KBM-7 (cell line): Measurements from ENCODE around the gene EHMT1.
"Not testable (repeated sequence)": the region's sequence is repeated elsewhere in the genome, so short reads cannot be mapped to it uniquely, and the experiment has no call there.

Source experiments
- DNase-seq: peaks from one replicate; pipeline ENCODE4 v3.0.0-alpha.2; 2015
- in situ Hi-C: fragments of 300-500 bp; cut with MboI; formaldehyde crosslinking; loops from 2 replicates; pipeline ENCODE4 v1.14.3; 2020; ENCODE audit warnings: low sequenced_read_pairs, low pct_unique_long_range_greater_than_20kb, mixed read lengths

The EHMT1 gene

DNA sequence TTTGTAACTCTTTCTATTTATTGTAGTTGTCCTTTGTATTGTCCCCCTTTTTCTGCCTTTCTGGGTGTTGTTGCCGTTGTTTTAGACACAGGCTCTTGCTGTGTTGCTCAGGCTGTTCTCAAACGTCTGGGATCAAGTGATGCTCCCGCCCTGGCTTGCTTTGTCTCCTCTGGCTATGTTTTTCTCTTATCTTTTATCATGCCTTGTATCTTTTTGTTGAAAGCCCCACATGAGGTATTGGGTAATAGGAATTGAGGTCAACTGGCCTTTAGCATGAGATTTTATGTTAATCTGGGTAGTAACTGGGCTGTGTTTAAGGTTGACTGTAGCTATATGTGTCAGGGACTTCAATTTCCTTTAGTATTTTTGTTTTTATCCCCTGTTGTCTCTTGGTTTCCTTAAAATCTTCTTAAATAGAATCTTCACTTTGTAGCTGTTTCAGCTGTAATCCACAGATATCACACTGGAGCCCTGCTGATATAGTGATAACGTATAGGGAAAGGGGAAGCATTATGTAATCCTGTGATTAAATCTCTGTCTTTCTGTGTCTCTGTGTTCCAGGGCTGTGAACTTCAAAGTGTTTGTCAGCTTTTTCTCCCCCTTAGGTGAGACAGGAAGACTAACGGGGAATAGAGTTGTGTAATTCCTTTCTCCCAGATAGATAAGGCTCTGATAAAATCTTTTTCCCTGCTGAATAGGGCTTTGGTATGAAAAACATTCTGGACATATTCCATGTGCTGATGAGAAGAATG, 232.9 kb downstream of the EHMT1 start:
- peak; percentile 8 for DNase-seq
- in situ Hi-C loops: no loop called here

DNA sequence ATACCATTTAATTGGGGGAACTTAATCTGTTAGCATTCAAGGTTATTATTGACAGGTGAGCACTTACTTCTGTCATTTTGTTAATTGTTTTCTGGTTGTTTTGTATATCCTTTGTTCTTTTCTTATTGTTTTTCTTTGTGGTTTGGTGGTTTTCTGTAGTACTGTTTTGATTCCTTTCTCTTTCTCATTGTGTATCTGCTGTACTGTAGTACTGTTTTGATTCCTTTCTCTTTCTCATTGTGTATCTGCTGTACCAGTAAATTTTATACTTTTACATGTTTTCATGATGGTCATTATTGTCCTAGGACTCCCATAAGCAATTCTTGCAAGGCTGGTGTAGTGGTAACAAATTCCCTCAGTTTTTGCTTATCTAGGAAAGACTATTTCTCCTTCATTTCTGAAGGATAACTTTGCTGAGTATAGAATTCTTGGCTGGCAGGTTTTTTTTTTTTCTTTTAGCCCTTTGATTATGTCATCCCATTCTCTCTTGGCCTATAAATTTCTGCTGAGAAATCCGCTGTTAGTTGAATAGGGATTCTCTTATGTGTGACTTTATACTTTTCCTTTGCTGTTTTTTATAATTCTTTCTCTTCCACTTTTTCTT, 234.7 kb downstream of the EHMT1 start:
- no peak for DNase-seq
- in situ Hi-C loops: no loop called here

DNA sequence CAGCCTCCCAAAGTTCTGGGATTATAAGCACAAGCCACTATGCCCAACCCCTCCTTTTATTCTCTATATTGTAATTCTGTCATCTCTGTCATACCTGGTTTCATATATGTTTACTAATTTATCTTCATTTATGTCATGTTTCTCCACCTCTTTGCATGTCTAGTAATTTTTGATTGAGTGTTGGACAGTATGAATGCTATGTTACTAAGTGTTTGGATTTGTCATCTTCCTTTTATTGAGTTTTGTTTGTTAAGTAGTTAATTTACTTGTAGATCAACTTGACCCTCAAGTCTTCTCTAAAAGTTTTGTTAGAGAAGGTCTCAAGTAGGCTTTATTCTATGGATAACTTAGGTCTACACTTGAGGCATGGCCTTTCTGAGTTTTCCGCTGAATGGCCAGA, 241.6 kb downstream of the EHMT1 start:
- in situ Hi-C loops: no loop called here
- DNase-seq: no peak

DNA sequence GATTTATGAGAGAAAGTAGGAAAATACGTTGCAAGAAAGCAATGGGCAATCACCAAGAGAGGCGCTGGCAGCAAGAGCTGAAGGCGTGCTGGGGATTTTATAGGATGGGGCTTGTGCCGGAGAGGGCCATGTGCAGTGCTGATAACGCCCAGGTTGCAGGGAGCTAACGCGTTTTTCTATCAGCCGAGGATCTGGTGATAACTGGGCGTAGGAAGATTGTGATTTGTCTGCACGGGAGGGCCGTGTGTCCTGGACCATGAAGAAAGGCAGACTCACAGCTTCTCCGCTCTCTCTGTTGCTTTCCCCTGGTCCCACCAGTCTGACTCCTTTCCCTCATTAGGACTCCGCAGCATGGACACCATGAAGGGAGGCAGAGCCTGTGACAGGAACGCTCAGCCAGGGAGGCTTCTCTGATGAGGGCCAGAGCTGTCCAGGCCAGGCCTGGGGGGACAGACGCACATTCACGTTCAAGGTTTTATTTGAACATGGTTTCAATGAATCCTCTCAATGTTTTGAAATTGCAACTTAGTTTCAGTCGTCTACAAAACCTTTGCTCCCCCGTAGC, 246.9 kb downstream of the EHMT1 start:
- in situ Hi-C loops: no loop called here
- no peak for DNase-seq

DNA sequence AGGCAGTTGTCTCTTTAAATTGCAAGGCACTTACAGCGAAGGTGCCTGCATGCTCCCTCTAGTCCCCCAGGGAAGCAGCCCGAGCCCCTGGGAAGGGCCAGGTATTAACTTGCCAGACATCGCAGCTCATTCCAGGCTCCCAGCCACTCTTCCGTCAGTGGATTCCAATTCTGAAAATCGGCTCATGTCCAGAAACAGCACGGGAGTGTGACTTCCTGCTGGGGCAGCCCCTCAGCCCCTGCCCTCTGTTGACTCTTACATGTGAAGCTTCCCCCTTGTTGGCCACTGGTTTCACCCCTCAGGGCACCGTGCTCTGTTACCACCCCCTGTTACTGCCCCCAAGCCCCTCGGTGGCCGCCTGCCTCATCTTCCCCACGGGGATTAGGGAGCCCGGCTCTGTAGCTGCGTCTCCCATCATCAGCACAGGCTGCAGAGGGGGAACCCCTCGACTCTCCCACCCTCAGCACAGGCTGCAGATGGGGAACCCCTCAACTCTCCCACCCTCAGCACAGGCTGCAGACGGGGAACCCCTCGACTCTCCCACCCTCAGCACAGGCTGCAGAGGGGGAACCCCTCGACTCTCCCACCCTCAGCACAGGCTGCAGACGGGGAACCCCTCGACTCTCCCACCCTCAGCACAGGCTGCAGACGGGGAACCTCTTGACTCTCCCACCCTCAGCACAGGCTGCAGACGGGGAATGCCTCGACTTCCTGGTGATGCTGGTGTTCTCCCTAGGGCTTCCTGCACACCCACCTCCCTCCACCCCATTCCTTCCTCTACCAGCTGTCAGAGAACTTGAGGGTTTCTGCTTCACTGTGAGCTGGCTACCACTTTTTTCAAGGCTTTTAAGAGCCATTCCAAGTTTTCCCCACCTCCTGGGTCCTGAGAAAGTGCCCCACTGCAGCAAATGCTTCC, 247.7 kb downstream of the EHMT1 start:
- DNase-seq: no peak
- in situ Hi-C loops: no loop called here

DNA sequence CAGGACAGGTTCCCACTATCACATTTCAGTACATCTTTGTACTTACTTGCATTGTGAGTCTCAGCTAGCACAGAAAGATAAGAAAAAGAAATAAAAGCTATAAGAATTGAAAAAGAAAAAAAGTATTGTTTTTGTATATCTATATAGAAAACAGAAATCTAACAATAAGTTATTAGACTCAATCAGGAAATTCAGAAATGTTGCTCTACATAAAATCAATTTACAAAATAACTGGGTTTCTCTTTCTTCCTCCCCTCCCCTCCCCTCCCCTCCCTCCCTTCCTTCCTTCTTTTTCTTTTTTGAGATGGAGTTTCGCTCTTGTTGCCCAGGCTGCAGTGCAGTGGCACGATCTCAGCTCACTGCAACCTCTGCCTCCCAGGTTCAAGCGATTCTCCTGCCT, 251.6 kb downstream of the EHMT1 start:
- in situ Hi-C loops: no loop called here

DNA sequence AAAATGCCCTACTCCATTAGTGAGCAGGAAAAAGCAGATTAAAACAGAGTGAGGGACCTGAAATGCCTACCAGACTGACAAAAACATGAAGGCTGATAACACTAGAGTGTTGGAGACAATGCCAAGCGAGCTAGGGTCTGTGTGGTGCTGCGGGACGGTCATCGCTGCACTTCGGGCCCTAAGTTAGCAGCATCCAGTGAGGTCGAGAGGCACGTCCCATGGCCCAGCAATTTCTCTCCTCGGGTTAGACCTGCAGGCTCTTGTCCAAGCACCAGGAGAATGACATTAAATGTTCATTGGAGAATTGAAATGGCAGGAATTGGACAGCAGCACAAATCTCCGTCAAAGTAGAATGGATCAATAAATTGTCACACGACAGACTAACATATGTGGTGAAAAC, 253.5 kb downstream of the EHMT1 start:
- no peak for DNase-seq
- in situ Hi-C loops: no loop called here

More for the DNA sequence above, 251.6 kb downstream of the EHMT1 start:
- no peak for DNase-seq

DNA sequence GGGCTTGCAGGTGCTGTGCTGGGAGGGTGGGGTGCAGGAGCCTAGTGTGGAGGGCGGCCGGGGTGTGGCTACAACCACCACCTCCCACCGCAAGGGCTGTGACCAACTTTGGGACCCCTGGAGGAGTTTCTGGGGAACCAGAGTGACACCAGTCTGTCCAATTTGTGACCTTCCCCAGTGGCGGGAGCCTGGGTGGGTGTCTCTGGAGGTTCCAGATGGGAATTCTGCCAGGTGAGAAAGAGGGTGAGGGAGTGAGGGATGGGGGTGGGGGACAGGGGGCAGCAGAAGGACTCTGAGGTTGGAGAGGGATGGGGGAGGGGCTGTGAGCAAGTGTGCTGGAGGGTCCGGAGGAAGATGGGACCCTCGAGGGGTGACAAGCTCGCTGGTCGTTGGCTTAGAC, 254.6 kb downstream of the EHMT1 start:
- no peak for DNase-seq
- in situ Hi-C loops: no loop called here

DNA sequence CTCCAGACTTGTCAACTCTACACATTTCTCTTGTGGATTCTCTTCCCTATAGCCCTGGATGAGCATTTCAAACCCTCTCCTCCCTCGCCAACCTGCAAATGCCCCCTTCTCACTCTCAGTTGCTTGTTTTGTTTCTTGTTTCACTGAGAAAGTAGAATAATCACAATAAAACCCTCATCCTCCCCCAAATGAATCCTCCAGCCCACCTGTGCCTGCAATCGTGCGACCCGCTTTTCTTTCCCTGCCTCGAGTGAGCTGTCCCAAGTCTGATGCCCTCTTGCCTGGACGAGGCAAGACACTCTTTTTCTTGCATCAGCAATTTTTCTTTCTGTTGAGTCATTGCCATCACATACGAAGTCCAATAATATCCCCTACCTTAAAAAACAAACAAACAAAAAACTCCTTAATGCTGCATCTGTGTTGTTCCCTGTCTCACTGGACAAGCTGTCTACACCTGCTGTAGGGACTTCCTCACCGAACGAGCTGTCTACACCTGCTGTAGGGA, 255.1 kb downstream of the EHMT1 start:
- DNase-seq: no peak
- in situ Hi-C loops: no loop called here

DNA sequence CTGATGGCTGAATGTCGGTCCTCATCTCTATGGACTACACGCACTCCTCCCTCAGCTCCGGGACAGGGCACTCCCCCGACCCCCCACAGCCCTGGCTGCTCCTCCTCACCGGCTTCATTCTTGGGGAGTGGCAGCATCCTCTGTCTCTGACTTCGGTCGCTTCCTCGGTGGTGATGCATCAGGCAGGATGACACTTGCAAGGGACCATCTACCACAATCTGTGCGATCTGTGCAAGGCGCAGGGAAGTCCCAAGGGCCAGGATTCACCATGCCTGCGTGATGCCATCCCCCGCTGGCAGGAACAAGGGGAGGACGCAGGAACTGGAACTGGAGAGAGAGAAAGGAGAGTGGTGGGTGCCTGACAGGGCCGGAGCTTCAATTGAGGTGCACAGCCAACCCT, 256.5 kb downstream of the EHMT1 start:
- no peak for DNase-seq
- in situ Hi-C loops: no loop called here

DNA sequence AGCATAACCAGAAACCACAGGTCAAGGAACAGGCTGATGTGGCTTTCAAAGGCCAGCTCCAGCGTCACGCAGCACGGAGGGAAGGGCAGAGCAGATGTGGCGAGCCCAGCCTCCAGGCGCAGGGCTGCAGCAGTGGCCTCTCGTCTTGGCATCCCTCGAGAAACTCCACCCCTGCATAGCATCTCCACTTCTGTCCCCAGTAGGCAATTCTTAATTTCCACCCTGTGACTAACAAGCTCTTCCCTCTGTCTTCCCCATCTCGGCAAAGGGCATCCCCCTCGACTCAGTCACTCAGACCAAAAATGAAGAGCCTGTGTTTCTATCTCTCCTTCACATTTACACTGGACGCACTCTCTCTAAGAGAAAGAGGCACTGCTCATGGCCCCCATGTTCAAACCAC, 257.0 kb downstream of the EHMT1 start:
- DNase-seq: no peak
- in situ Hi-C loops: no loop called here

DNA sequence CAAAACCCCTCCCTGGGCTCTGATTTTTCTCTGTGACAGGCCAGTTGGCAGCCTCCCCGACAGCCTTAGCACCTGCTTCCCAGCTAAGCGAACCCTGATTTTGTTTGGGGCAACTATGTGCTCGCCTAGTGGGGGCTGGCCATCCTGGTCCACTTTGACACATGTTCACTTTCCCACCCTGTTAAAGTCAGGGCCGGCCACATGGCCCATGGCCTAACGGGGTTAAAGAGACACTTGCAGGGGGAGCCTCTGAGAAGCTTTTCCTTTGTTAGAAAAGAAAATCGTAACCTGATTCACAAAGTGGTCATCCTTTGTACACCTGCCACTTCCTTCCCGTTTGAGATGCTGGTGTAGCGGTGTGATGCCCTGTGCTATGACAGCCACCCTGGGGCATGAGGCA, 257.5 kb downstream of the EHMT1 start:
- in situ Hi-C loops: no loop called here

DNA sequence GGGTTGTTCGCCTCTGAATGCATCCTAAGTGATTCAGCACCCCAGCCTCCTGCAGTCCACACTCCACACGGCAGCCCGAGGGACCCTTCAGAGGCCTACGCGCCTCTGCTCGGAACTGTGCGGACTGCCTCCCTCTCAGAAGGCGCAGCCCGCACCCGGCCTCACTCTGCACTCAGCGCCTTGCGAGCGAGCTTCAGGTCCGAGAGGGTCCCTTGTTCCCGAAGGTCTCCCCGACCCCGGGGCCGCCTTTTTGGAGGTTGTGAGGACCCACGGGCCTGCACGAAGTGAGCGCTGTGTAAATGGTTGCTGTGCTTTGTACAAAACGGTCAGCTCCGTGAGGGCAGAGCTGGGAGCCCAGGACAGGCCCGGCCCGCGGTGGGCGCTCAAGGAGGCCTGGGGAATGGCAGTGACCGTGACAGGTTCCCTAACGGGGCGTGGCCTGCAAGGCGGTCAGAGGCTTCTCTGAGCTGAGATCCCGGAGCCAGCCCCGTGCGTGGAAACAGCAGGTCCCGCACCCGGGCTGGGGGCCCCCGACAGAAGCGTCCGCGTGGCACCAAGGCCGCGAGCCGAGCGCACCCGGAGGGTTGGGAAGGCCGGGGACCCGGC, 258.1 kb downstream of the EHMT1 start:
- no peak for DNase-seq
- in situ Hi-C loops: no loop called here

More for the DNA sequence above, 257.5 kb downstream of the EHMT1 start:
- DNase-seq: no peak

DNA sequence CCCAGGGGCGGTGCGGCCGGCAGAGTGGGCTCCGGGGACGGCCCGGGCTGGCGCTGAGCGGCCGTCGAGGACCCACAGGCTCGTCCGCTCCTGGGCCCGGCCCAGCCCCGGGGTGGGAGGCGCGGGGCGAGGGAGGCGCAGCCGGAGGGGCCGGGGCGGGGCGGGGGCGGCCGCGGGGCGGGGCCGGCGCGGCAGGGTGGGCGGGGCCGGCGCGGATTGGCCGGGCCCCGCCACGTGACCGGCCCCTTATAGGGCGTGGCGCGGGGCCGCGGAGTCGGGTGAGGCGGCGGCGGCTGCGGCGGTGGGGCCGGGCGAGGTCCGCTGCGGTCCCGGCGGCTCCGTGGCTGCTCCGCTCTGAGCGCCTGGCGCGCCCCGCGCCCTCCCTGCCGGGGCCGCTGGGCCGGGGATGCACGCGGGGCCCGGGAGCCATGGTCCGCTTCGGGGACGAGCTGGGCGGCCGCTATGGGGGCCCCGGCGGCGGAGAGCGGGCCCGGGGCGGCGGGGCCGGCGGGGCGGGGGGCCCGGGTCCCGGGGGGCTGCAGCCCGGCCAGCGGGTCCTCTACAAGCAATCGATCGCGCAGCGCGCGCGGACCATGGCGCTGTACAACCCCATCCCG, 258.8 kb downstream of the EHMT1 start, which contains the start of gene CACNA1B:
Gene CACNA1B, plus strand, starts transcription at position 277 of the 617 bp plus-strand sequence. Its CDS starts 152 bp downstream, at position 429.
- DNase-seq, in situ Hi-C loops: not testable (repeated sequence)

DNA sequence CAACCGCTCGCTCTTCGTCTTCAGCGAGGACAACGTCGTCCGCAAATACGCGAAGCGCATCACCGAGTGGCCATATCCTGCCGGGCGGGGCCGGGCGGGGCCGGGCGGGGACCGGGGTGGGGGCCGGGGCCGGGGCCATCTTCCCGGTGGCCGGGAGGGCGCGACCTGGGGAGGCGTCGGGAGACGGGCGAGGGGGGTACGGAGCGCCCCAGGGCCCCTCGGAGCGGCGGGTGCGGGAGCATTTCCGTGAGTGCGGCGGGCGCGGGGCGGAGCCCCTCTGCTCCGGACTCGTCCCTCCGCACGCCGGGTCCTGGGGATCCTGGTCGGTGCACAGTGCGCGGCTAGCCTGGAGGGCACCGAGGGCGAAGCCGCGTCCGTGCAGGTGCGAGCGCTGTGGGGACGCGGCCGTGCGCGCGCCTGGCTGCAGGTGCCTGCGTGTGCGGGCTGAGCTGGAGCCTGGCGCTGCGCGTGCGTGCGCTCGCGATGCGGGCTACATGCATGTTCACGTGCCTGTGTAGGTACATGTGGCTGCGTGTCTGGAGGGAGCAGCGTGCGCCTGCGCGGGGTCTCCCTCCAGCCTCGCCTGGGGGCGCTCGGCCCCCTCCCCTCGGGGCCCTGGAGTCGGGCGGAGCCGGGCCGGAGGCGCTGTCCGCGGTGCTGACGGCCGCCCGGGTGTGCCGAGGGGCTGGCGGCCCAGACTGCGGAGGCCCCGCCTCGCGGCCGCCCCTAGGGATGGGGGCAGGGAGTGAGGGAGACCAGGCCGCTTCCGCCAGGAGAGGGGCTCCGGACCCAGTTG, 259.5 kb downstream of the EHMT1 start:
- peak; percentile 56 for DNase-seq
- in situ Hi-C loops: no loop called here

DNA sequence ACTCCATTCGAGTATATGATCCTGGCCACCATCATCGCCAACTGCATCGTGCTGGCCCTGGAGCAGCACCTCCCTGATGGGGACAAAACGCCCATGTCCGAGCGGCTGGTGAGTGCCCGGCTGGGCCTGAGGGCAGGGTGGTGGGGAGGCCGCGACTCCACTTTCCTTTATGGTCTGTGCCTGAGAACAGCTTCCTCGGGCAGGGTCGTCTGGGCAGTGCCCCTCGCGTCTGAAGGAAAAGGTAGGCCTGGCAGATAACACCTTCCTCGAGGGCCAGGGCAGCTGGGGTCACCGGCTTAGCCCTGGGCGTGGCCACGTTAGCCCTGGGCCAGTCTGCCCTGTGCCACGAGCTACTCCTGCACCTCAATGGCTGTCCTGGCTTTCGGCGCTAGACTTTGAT, 260.2 kb downstream of the EHMT1 start:
- no peak for DNase-seq
- in situ Hi-C loops: no loop called here

DNA sequence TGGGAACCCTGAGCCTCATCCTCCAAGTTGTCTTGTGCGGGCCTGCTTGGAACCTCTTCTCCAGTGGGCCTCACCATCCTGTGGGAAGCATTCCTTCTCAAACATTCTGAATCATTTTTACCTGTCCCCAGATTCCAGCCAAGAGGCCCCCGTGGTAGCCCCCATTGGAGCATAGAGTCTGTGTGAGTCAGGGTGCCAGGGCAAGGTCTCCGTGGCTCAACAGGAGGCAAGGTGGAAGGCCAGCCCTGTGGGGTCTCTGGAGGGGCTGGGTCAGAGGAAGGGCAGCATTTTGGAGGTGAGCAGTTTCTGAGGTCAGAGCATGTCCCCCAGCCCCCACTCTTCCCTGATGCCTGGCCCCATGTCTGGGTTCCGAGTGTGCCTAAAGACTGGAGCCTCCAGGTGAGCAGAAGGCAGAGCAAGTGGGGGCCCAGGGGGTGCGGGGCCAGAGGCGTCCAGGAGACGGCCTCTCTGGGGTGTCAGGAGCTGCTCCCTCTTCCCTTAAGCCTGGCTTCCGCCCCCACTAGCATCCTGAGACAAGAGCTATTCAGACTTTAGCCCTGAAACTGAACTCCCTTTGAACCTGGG, 260.9 kb downstream of the EHMT1 start:
- in situ Hi-C loops: no loop called here
- no peak for DNase-seq
